Progenitor cell of endocrine pancreas (in vitro differentiated cells): ENCODE results near the gene ANXA11. TPM values are rescaled to one million over a fixed set of nuclear protein-coding genes. Genes with fewer than 3 reads are reported as not detected.
"Not testable (repeated sequence)": the region's sequence is repeated elsewhere in the genome, so short reads cannot be mapped to it uniquely, and the experiment has no call there.

Experiments
- DNase-seq: peaks from one replicate; pipeline ENCODE4 v3.0.0; 2021; ENCODE audit warnings: low spot score; ENCODE audit not compliant: unreplicated experiment
- H3K27ac Mint-ChIP-seq: 2 replicates; pipeline ENCODE4 v1.8.0; 2021; ENCODE audit warnings: mild to moderate bottlenecking, moderate library complexity, mixed read lengths
- H3K27me3 Mint-ChIP-seq: 2 replicates; pipeline ENCODE4 v1.8.0; 2021; ENCODE audit warnings: mixed read lengths
- H3K36me3 Mint-ChIP-seq: 2 replicates; pipeline ENCODE4 v1.8.0; 2022; ENCODE audit warnings: mixed read lengths; ENCODE audit not compliant: insufficient read depth
- H3K4me1 Mint-ChIP-seq: 2 replicates; pipeline ENCODE4 v1.8.0; 2021; ENCODE audit warnings: low read depth, mixed read lengths
- H3K4me3 Mint-ChIP-seq: 2 replicates; pipeline ENCODE4 v1.8.0; 2021; ENCODE audit warnings: low read depth, mild to moderate bottlenecking, moderate library complexity, mixed read lengths
- H3K9me3 Mint-ChIP-seq: 2 replicates; pipeline ENCODE4 v1.8.0; 2021; ENCODE audit warnings: low read depth, mixed read lengths
- CTCF ChIP-seq: fragments of 200-600 bp; sonication (generic); IDR thresholded peaks from one replicate; pipeline ENCODE4 v1.5.0; 2021; ENCODE audit warnings: antibody characterized with exemption, mild to moderate bottlenecking; ENCODE audit not compliant: unreplicated experiment
- total RNA-seq: library from RNA; stranded (reverse); gene quantifications from 2 replicates; pipeline ENCODE4 v1.2.1, GENCODE V29; 2021

ANXA11 gene
- total RNA-seq, 1 donor from 2014 or later: 120 TPM

GRCh38 chr10:80203835-80204676 lies 1.3 kb downstream of the ANXA11 start:
- no peak for DNase-seq
- Mint-ChIP-seq H3K27me3 (no peaks in the 10 kb centered on the region), H3K27ac (peak overlapping the region; percentile 99), H3K4me1 (peaks cover 46% of the 10 kb centered on the region), H3K4me3 (peak overlapping the region; percentile 88), H3K36me3 (peaks cover 3% of the 10 kb centered on the region), H3K9me3 (no peaks in the 10 kb centered on the region)
- no peak for TF ChIP-seq CTCF

- peaks cover 51% of the 10 kb centered on the region for H3K4me1 Mint-ChIP-seq
- no peak for TF ChIP-seq CTCF
- H3K36me3 Mint-ChIP-seq: peaks cover 3% of the 10 kb centered on the region
- peak; percentile 15 for DNase-seq
- peak overlapping the region; percentile 99 for H3K27ac Mint-ChIP-seq
- H3K4me3 Mint-ChIP-seq: peak overlapping the region; percentile 88
- no peaks in the 10 kb centered on the region for H3K27me3 Mint-ChIP-seq
- H3K9me3 Mint-ChIP-seq: no peaks in the 10 kb centered on the region
Observed at GRCh38 chr10:80202934-80203834, 2.2 kb downstream of the ANXA11 start.

GRCh38 chr10:80202530-80202929 lies 2.8 kb downstream of the ANXA11 start:
- Mint-ChIP-seq H3K4me3 (peak overlapping the region; percentile 9), H3K27ac (peak overlapping the region; percentile 23), H3K4me1 (peaks cover 52% of the 10 kb centered on the region)
- not testable (repeated sequence) for H3K27me3 Mint-ChIP-seq, H3K36me3 Mint-ChIP-seq, H3K9me3 Mint-ChIP-seq, DNase-seq

GRCh38 chr10:80201608-80202141 lies 3.7 kb downstream of the ANXA11 start:
- H3K9me3 Mint-ChIP-seq: no peaks in the 10 kb centered on the region
- peaks cover 3% of the 10 kb centered on the region for H3K36me3 Mint-ChIP-seq
- TF ChIP-seq CTCF: no peak
- no peak for DNase-seq
- H3K4me3 Mint-ChIP-seq: no peak overlapping the region
- H3K27ac Mint-ChIP-seq: no peak overlapping the region
- H3K27me3 Mint-ChIP-seq: no peaks in the 10 kb centered on the region
- H3K4me1 Mint-ChIP-seq: peaks cover 58% of the 10 kb centered on the region

- Mint-ChIP-seq H3K4me1 (peaks cover 60% of the 10 kb centered on the region), H3K4me3 (no peak overlapping the region), H3K27me3 (no peaks in the 10 kb centered on the region), H3K9me3 (no peaks in the 10 kb centered on the region), H3K36me3 (peaks cover 3% of the 10 kb centered on the region), H3K27ac (no peak overlapping the region)
- no peak for DNase-seq
- no peak for TF ChIP-seq CTCF
Observed at GRCh38 chr10:80200687-80201086, 4.7 kb downstream of the ANXA11 start.
